ENCODE results near the gene BICDL1. TPM values are rescaled to one million over a fixed set of nuclear protein-coding genes. Genes with fewer than 3 reads are reported as not detected.

Gene BICDL1
- total RNA-seq, 4 donors from 2014 or later, result 0.66 to 2.4 (median 2.2) TPM; not detected in 1

DNA sequence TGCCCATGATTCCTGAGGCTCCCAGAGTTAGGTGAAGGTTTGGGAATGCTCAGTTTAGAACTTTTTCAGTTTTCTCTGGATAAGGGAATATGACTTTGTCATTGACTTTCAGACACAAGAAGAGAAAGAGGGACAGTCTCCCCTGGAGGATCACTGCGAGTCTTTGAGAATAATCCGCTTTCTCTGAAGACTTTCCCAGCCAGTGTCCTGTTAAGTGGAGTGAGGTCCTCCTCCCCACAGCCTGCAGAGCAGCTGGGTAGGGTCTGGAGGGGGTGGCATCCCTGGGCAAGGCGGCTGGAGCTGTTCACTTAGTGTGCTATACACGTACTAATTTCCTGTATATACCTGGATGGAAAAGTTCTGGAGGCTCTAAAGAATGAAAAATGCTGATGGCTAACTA, 136.0 kb downstream of the BICDL1 start:
- TF ChIP-seq, protein P1, sequence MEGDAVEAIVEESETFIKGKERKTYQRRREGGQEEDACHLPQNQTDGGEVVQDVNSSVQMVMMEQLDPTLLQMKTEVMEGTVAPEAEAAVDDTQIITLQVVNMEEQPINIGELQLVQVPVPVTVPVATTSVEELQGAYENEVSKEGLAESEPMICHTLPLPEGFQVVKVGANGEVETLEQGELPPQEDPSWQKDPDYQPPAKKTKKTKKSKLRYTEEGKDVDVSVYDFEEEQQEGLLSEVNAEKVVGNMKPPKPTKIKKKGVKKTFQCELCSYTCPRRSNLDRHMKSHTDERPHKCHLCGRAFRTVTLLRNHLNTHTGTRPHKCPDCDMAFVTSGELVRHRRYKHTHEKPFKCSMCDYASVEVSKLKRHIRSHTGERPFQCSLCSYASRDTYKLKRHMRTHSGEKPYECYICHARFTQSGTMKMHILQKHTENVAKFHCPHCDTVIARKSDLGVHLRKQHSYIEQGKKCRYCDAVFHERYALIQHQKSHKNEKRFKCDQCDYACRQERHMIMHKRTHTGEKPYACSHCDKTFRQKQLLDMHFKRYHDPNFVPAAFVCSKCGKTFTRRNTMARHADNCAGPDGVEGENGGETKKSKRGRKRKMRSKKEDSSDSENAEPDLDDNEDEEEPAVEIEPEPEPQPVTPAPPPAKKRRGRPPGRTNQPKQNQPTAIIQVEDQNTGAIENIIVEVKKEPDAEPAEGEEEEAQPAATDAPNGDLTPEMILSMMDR (IDR thresholded peaks at IDR 0.05; ENCODE audit: low read depth), result no peak

DNA sequence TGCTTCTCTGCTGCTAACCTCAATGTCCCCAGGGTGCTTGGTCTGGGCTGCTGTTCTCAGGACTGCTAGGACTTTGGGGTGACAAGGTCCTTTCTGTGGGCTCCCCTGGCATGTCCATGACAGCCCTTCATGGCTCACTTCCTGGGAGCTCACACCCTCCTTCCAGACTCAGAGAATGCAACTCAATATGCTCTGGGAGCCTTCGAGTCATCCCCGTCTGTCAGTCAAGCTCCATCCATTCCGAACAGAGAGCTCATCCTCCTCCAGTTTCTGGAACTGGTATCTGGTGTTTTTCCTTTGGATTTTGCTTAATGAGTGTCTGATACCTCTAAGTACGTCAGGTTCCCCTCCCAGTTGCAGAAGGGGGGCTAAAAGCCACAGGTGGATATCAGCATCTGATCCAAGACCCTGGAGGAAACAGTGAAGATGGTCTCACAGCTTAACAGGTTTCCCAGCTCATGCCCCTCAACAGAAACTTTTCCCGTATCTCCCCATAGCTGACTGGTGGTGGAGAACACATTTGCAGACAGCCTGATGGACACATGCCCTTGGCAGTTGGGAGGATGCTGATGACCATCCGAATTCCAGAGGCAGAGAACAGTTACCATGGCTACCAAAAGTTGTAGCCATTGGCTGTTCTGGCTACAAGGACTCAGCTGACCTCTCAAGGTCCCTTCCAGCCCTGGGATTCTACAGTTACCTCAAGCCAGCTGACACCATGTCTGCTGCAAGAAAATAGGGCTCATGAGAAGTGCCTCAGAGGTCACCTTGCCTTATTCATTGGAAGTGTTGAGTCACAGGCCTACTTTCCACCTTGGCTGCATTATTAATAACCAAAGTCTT, 137.0 kb downstream of the BICDL1 start:
- TF ChIP-seq, protein P1 (IDR thresholded peaks at IDR 0.05; ENCODE audit: low read depth), result no peak

DNA sequence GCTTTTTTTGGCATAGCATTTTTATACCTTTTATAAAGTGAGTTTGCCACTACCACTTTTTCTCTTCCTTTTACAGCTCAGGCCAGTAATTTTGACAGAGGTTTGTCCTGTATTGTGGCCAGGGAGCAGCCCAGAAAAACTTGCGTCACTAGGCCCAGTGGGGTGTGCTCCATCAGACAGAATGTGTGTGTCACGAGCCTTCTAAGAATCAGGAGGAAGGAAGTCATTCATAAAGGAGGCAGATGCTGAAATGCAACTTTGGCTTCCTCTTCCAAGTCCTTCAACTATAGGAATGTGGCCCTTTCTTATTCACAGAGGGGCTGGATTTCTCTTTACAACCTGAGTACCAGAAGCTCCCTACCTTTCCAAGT, 137.6 kb downstream of the BICDL1 start:
- TF ChIP-seq, protein P1 (IDR thresholded peaks at IDR 0.05; ENCODE audit: low read depth), result no peak

- TF ChIP-seq, protein P1 (IDR thresholded peaks at IDR 0.05; ENCODE audit: low read depth), result no peak
These were observed 141.0 kb downstream of the BICDL1 start for GRCh38 chr12:120130011-120130410.

GRCh38 chr12:120131116-120131515, 142.1 kb downstream of the BICDL1 start:
- TF ChIP-seq, protein P1 (IDR thresholded peaks at IDR 0.05; ENCODE audit: low read depth), result no peak

GRCh38 chr12:120132054-120132836, 143.2 kb downstream of the BICDL1 start:
- TF ChIP-seq, protein P1 (IDR thresholded peaks at IDR 0.05; ENCODE audit: low read depth), result no peak

DNA sequence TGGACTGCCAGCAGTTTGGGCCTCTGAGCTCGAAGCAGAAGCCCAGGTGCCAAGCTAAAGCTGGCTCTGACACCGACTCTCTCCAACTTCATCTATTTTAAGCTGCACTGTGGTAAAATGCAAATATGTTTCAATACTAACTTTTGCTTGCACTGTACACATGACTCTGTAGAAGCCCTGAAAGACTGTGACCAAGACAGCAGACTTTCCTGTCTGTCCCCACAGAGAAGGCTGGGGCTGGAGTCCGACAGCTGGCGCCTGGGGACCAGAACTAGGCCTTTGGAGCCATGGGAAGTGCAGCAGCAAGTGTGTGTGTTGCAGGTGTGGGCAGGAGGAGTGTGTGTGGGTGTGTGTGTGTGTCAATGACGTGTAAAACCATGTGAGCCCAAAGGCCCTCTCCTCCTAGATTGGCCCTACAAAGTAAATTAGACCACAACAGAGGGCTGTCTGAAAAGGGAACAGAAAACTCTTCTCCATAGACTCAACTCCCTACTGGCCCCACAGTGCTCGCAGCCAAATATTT, 143.9 kb downstream of the BICDL1 start:
- TF ChIP-seq, protein P1 (IDR thresholded peaks at IDR 0.05; ENCODE audit: low read depth), result no peak

Measured in subcutaneous adipose tissue (tissue), 4 donors.